ENCODE measurements around the gene RPL27A. TPM values are rescaled to one million over a fixed set of nuclear protein-coding genes. Genes with fewer than 3 reads are reported as not detected.
A peak's percentile ranks its signal among the peaks of the same experiment; 100 is the strongest.
"Not testable (repeated sequence)": the region's sequence is repeated elsewhere in the genome, so short reads cannot be mapped to it uniquely, and the experiment has no call there.

The RPL27A gene
- total and polyA plus RNA-seq, 8 donors: 724 to 3,217 (median 2,615) TPM

GRCh38 chr11:8658321-8659057 lies 24.1 kb upstream of the RPL27A start:
- Histone ChIP-seq H3K27me3 (no peaks in the 10 kb centered on the region), H3K9me3 (no peaks in the 10 kb centered on the region), H3K4me3 (no peak overlapping the region), H3K27ac (no peak overlapping the region), H3K36me3 (peaks cover 0 to 10% of the 10 kb centered on the region in 2 donors), H3K4me1 (no peaks in the 10 kb centered on the region)
- TF ChIP-seq, protein P1, sequence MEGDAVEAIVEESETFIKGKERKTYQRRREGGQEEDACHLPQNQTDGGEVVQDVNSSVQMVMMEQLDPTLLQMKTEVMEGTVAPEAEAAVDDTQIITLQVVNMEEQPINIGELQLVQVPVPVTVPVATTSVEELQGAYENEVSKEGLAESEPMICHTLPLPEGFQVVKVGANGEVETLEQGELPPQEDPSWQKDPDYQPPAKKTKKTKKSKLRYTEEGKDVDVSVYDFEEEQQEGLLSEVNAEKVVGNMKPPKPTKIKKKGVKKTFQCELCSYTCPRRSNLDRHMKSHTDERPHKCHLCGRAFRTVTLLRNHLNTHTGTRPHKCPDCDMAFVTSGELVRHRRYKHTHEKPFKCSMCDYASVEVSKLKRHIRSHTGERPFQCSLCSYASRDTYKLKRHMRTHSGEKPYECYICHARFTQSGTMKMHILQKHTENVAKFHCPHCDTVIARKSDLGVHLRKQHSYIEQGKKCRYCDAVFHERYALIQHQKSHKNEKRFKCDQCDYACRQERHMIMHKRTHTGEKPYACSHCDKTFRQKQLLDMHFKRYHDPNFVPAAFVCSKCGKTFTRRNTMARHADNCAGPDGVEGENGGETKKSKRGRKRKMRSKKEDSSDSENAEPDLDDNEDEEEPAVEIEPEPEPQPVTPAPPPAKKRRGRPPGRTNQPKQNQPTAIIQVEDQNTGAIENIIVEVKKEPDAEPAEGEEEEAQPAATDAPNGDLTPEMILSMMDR (IDR thresholded peaks at IDR 0.05): no peak
- intact Hi-C loops (cut with DNase I): no loop called here
- no peak for ATAC-seq
- DNase-seq: peak in 1 of 4 donors; percentile 32

- intact Hi-C loops (cut with DNase I): no loop called here
- H3K27ac ChIP-seq: no peak overlapping the region
Measured at GRCh38 chr11:8661001-8661795, 21.4 kb upstream of the RPL27A start.

GRCh38 chr11:8665222-8665621 lies 17.4 kb upstream of the RPL27A start:
- TF ChIP-seq, protein P1 (IDR thresholded peaks at IDR 0.05): no peak
- DNase-seq: no peak
- no peaks in the 10 kb centered on the region for H3K4me1 ChIP-seq
- H3K36me3 ChIP-seq: peaks cover 0 to 35% of the 10 kb centered on the region in 2 donors
- no peaks in the 10 kb centered on the region for H3K27me3 ChIP-seq
- H3K4me3 ChIP-seq: no peak overlapping the region
- no peak overlapping the region for H3K27ac ChIP-seq
- ATAC-seq: no peak
- no peaks in the 10 kb centered on the region for H3K9me3 ChIP-seq
- intact Hi-C loops (cut with DNase I): no loop called here

More at GRCh38 chr11:8661001-8661795, 21.4 kb upstream of the RPL27A start:
- ATAC-seq (no peak), DNase-seq (no peak)
- no peak overlapping the region for H3K4me3 ChIP-seq
- H3K9me3 ChIP-seq: no peaks in the 10 kb centered on the region
- H3K36me3 ChIP-seq: peaks cover 0 to 16% of the 10 kb centered on the region in 2 donors
- no peaks in the 10 kb centered on the region for H3K4me1 ChIP-seq
- H3K27me3 ChIP-seq: no peaks in the 10 kb centered on the region
- TF ChIP-seq, protein P1 (IDR thresholded peaks at IDR 0.05): no peak

DNA sequence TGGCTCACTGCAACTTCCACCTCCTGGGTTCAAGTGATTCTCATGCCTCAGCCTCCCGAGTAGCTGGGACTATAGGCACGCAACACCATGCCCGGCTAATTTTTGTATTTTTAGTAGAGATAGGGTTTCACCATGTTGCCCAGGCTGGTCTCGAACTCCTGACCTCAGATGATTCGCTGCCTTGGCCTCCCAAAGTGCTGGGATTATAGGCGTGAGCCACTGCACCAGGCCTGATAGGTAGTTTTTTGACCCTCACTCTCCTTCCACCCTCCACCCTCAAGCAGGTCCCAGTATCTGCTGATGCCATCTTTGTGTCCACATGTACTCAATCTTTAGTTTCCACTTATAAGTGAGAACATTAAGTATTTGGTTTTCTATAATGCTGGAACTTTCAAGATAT lies 12.5 kb upstream of the RPL27A start:
- H3K4me3 ChIP-seq; intact Hi-C loops (cut with DNase I); H3K27ac ChIP-seq; ATAC-seq; H3K9me3 ChIP-seq; H3K27me3 ChIP-seq; DNase-seq; H3K4me1 ChIP-seq: not testable (repeated sequence)
- peaks cover 0 to 40% of the 10 kb centered on the region in 2 donors for H3K36me3 ChIP-seq

- Histone ChIP-seq H3K27me3 (no peaks in the 10 kb centered on the region), H3K4me3 (no peak overlapping the region), H3K9me3 (no peaks in the 10 kb centered on the region), H3K4me1 (peaks cover 5 to 9% of the 10 kb centered on the region in 2 donors), H3K36me3 (peaks cover 0 to 40% of the 10 kb centered on the region in 2 donors), H3K27ac (peak overlapping the region; percentile 24 to 77)
- TF ChIP-seq, protein P1 (IDR thresholded peaks at IDR 0.05): no peak
- peak; percentile 94 for ATAC-seq
- intact Hi-C loops (cut with DNase I): no loop called here
- DNase-seq: peak in 2 of 4 donors; percentile 41 to 54
Measured at GRCh38 chr11:8671193-8671612, 11.4 kb upstream of the RPL27A start.
